Measurements from ENCODE around the gene HLX.

HLX gene

GRCh38 chr1:220882061-220882891, 3.0 kb downstream of the HLX start:
- DNase-seq (ENCODE audit: low read depth) = no peak

DNA sequence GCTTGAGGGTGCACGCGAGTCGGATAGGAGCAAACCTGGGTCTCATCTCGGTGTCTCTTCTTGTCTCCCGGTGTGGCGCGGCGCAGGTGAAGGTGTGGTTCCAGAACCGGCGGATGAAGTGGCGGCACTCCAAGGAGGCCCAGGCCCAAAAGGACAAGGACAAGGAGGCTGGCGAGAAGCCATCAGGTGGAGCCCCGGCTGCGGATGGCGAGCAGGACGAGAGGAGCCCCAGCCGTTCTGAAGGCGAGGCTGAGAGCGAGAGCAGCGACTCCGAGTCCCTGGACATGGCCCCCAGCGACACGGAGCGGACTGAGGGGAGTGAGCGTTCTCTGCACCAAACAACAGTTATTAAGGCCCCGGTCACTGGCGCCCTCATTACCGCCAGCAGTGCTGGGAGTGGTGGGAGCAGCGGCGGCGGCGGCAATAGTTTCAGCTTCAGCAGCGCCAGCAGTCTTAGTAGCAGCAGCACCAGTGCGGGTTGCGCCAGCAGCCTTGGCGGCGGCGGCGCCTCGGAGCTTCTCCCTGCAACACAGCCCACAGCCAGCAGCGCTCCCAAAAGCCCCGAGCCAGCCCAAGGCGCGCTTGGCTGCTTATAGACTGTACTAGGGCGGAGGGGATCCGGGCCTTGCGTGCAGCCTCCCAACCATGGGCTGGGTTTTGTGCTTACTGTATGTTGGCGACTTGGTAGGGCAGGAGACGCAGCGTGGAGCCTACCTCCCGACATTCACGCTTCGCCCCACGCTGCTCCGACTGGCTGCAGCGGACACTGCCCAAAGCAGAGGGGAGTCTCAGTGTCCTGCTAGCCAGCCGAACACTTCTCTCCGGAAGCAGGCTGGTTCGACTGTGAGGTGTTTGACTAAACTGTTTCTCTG, 5.1 kb downstream of the HLX start:
- DNase-seq (ENCODE audit: low read depth) = no peak

DNA sequence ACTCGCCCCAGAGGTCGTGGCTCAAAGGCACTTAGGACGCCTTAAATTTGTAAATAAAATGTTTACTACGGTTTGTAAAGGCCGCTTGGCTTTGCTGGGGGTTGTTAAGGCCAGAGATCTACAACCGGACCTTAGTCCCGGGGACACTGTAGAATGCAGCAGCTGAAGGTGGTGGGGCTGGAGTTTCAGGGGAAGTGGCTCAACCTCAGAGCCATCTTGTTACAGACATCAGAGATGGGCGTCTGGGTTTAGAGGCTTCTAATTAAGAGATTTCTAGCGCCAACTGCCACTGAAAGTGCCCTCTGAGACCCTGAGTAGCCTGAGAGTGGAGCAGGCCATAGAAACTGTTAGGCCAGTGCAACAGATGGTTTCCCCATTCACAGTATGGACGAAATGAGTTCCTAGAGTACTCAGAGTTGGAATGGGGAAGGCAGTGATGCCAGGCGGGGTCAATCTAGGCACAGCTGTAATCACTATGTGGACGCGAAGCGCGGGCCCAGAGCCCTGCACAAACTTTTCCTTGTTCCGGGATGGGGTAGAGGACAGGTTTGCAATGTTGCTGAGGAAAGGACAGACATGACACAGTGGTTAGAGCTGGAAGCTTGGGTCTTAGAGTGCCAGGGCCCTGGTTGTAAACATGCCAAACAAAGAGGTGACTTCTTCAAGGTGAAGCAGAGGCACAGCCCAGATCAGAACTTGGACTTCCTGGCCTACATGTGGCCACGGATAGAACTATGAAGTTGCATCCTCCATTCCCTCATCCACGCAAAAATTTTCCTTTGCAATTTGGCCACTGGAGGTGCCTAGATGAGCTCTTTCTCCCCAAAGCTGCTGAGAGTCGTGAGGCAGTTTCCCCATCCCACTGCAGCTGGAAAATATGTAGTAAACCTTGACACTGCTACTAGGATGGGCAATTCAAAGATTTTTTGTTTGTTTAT, 6.0 kb downstream of the HLX start:
- DNase-seq (ENCODE audit: low read depth) = no peak

DNA sequence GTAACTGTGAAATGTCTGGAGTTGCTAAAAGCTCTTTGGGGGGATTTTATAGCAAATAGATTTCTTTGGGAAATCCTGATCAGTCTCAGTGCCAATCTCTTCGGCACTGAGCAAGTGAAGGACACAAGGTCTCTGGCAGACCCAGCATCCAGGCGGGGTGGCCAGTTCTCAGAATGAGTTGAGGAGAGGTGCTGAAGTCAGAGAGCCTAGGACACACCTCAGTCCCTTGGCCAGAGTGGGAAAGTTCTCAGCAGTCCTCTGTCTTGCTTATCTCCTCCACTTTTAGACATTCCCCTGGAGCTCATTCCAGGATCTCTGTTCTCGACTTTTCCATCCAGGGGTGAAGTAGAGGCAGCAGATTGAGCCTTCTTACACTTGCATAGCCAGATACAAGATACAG, 6.7 kb downstream of the HLX start:
- no peak for DNase-seq (ENCODE audit: low read depth)

GRCh38 chr1:220886470-220887201, 7.4 kb downstream of the HLX start:
- DNase-seq (ENCODE audit: low read depth) = no peak

- no peak for DNase-seq (ENCODE audit: low read depth)
Measured at GRCh38 chr1:220887202-220887519, 7.9 kb downstream of the HLX start.

- no peak for DNase-seq (ENCODE audit: low read depth)
Measured at GRCh38 chr1:220887520-220888416, 8.5 kb downstream of the HLX start.

GRCh38 chr1:220888417-220888986, 9.3 kb downstream of the HLX start:
- no peak for DNase-seq (ENCODE audit: low read depth)

GRCh38 chr1:220889333-220889732, 10.1 kb downstream of the HLX start:
- no peak for DNase-seq (ENCODE audit: low read depth)

- DNase-seq (ENCODE audit: low read depth) = no peak
Measured at GRCh38 chr1:220889848-220890287, 10.6 kb downstream of the HLX start.

- no peak for DNase-seq (ENCODE audit: low read depth)
Measured at GRCh38 chr1:220890602-220891001, 11.4 kb downstream of the HLX start.

DNA sequence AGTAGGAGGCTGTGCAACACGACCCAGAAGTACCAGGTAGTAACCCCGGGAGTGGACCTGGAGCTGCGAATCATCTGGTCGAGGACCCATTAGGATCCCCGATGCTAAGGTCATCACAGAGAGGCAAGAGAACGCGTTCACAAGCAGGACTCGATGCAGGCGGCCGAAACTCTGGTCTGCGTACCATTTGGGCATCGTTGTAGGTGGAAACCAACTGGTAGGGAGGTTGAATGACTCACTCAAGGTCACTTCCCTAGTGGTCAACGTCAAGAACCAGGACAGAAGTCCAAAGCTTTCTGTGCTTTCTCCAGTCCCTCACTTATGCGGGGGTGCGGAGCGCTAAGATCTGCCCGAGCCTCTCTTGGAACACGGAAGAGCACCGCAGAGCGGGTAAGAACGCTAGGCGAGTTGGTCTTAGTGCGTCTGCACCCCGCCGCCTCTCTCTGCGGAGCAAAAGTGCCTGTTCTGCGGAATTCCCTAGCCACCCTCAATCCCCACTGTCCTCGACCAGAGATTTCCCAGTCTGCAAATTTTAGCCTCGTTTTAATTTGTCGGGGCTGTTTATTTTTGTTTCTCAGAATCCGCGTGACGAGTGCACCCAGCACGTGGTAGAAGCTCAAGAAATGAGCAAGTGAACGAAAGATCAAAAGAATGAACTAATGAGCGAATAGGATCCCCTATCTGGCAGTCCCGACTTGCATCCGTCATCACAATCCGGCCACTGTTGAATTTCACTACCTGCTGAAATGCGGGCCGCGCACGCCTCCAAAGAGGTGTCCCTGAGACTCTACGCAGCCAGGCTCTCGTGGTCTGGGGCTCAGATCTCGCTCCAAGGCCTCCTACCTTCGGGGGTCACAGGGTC, 12.2 kb downstream of the HLX start:
- DNase-seq (ENCODE audit: low read depth) = no peak

- no peak for DNase-seq (ENCODE audit: low read depth)
Measured at GRCh38 chr1:220892086-220892376, 12.8 kb downstream of the HLX start.

DNA sequence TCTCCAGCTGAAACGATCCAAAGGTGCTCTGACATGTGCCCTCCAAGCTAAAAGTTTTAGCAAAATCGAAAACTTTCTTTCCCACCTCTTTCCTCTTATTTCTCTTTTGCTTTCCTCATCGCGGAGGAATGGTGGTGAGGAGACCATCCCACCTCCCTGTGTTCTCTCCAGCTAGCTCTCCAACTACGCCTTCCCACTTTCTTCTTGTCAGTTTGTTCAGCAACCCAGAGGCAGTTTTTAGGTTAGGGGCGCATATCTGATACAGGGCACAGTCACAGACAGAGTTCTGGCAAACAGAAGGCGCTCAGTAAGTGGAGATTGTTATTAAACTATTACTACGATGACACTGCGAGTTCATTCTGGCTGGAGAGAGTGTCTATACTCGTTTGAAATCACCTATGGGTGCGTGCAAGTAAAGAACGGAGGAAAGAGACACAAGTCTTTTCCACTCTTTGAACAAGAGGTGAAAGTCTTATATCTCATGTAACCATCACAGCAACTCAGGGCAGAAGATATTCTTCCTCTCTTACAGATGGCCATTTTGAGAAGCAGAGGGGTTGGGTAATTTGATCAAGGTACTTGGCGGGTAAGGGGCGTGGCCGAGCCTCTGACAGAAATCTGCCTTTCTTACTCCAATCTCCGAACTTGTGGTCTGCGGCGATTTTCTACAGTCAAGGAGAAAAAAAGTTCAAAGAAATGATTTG, 13.9 kb downstream of the HLX start:
- DNase-seq (ENCODE audit: low read depth) = no peak

GRCh38 chr1:220893701-220894024, 14.4 kb downstream of the HLX start:
- DNase-seq (ENCODE audit: low read depth) = no peak

DNA sequence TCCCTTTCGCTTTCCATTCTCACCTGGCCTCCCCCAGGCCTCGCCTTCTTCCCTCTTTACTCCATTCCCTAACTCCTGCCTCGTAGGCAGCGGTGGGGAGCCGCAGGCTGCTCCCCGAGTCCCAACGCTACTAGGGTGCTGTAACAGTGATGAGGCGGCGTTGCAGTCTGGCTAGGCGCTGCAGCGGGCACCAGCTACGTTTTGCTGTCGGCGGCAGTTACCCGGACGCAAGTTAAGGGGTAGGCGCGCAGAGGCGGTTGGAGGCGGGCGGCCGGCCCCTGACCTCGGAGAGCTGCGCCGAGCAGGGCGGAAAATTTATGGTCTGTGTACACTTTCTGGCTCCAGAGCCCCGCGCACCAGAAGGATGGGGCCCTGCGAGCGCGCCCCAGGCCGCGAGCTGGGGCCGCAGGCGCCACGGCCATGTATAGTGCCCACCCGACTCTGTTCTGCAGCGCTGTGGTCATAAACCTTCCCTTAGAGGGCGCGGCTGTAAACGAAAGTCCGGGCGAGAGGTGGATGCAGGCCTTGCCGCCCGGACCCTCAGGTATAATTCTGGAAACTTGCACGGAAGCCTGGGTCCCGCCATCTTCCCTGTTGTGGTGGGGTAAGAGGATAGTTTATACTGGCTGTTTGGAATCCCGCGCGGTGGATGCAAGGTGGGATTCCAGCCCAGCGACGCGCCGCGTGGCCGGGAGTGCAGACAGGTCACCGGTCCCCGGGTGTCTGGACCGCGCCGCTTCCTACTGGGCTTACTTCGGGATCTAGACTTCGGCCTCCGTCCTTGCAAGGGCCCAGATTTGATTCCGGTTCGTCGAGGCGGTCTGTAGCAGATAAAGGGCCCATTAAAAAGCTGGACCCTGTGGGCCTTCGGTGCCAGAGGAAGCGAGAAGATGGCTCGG, 15.0 kb downstream of the HLX start:
- DNase-seq (ENCODE audit: low read depth) = no peak

DNA sequence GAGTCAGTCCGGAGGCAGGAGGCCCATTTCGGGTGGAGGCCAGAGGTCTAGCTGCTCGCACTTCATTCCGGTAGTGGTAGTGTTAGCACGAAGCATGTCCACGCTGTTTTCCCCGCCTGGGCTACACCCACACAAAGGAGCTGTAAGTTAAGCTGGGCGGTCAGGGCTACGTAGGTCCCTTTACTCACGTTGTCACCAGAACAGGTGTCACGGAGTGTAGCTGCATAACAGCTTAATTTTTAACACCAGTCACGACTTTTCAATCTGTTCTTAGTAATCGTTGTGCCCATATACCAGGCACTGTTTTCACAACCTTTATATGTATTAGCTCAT, 15.6 kb downstream of the HLX start:
- DNase-seq (ENCODE audit: low read depth) = no peak

GRCh38 chr1:220895412-220895946, 16.2 kb downstream of the HLX start:
- DNase-seq (ENCODE audit: low read depth) = no peak
